SIG-M5 (cell line): ENCODE data around the gene CYP3A5.

ENCODE experiments used
- DNase-seq: peaks from one replicate; lab custom pipeline; 2025; lab: John Stamatoyannopoulos, UW

CYP3A5 gene

GRCh38 chr7:99615989-99616358 is 63.8 kb downstream of the CYP3A5 start:
- DNase-seq, result no peak

- no peak for DNase-seq
Observed at GRCh38 chr7:99614495-99614894, 65.3 kb downstream of the CYP3A5 start.

GRCh38 chr7:99607548-99607947 is 72.2 kb downstream of the CYP3A5 start:
- DNase-seq, result no peak

GRCh38 chr7:99606531-99606930 is 73.3 kb downstream of the CYP3A5 start:
- DNase-seq, result no peak

GRCh38 chr7:99605527-99605926 is 74.3 kb downstream of the CYP3A5 start:
- no peak for DNase-seq

GRCh38 chr7:99601656-99602310 is 78.0 kb downstream of the CYP3A5 start:
- DNase-seq, result no peak

- no peak for DNase-seq
Observed at GRCh38 chr7:99599836-99600235, 80.0 kb downstream of the CYP3A5 start.
